HepG2 (cell line): ENCODE results near the gene TC2N. TPM values are rescaled to one million over a fixed set of nuclear protein-coding genes. Genes with fewer than 3 reads are reported as not detected.

Experiments
- ADNP ChIP-seq: sonication (generic); formaldehyde crosslinking; IDR thresholded peaks from 2 replicates; pipeline ENCODE4 v1.4.0; 2020; ENCODE audit warnings: missing genetic modification reagents
- CCAR2 ChIP-seq: fragments of 200-400 bp; formaldehyde crosslinking; optimal IDR thresholded peaks from 2 replicates; pipeline ENCODE3; 2018; ENCODE audit warnings: low read depth, mild to moderate bottlenecking, low read length, moderate library complexity
- GATAD2A ChIP-seq: IDR thresholded peaks from 2 replicates; pipeline ENCODE4 v1.6.1; 2016
- KAT2B ChIP-seq: fragments of 150-350 bp; IDR thresholded peaks from 2 replicates; pipeline ENCODE4 v1.6.1; 2014; ENCODE audit warnings: low read depth, low read length, borderline replicate concordance
- KLF6 ChIP-seq: IDR thresholded peaks from 2 replicates; pipeline ENCODE4 v1.8.0; 2016; ENCODE audit warnings: missing biosample characterization, missing genetic modification reagents
- MEIS1 ChIP-seq: sonication (generic); formaldehyde crosslinking; IDR thresholded peaks from 2 replicates; pipeline ENCODE4 v1.9.0; 2021; ENCODE audit warnings: mild to moderate bottlenecking, missing genetic modification reagents, moderate library complexity, borderline replicate concordance
- NFIC ChIP-seq: IDR thresholded peaks from 2 replicates; pipeline ENCODE4 v1.6.1; 2012; ENCODE audit warnings: mild to moderate bottlenecking, low read length, inconsistent platforms
- PAF1 ChIP-seq: IDR thresholded peaks from 2 replicates; pipeline ENCODE4 v1.6.1; 2016; ENCODE audit warnings: missing genetic modification reagents, missing compliant biosample characterization
- RXRB ChIP-seq: IDR thresholded peaks from 2 replicates; pipeline ENCODE4 v1.6.1; 2016; ENCODE audit warnings: borderline replicate concordance, missing genetic modification reagents, missing compliant biosample characterization
- SNAPC4 ChIP-seq: sonication (generic); formaldehyde crosslinking; IDR thresholded peaks from 2 replicates; pipeline ENCODE4 v1.4.0; 2020; ENCODE audit warnings: mild to moderate bottlenecking, missing genetic modification reagents
- SOX6 ChIP-seq, 2 experiments: fragments of 450-650 bp in 1 of 2; sonication (generic) in 1 of 2; formaldehyde crosslinking in 1 of 2; IDR thresholded peaks; 2 replicates each; pipeline versions ENCODE4 v1.4.0 to v1.6.1; 2017 to 2020; ENCODE audit warnings: antibody characterized with exemption in 1 of 2, mild to moderate bottlenecking in 1 of 2, missing genetic modification reagents in 1 of 2
- SP140L ChIP-seq: sonication (generic); formaldehyde crosslinking; IDR thresholded peaks from 2 replicates; pipeline ENCODE4 v1.4.0; 2020; ENCODE audit warnings: missing genetic modification reagents, borderline replicate concordance
- ZBTB7B ChIP-seq: sonication (generic); formaldehyde crosslinking; IDR thresholded peaks from 2 replicates; pipeline ENCODE4 v1.4.0; 2020; ENCODE audit warnings: missing genetic modification reagents
- ZNF20 ChIP-seq: sonication (generic); formaldehyde crosslinking; IDR thresholded peaks from 2 replicates; pipeline ENCODE4 v1.4.0; 2020; ENCODE audit warnings: mild to moderate bottlenecking, moderate library complexity, missing genetic modification reagents
- ZNF609 ChIP-seq: sonication (generic); formaldehyde crosslinking; IDR thresholded peaks from 2 replicates; pipeline ENCODE4 v1.4.0; 2020; ENCODE audit warnings: mild to moderate bottlenecking, missing genetic modification reagents, borderline replicate concordance
- ZNF674 ChIP-seq: sonication (generic); formaldehyde crosslinking; IDR thresholded peaks from 2 replicates; pipeline ENCODE4 v1.5.0; 2020; ENCODE audit warnings: low read depth, mild to moderate bottlenecking, missing genetic modification reagents
- polyA plus RNA-seq, 8 experiments: library from polyadenylated mRNA; depleted of rRNA in 3 of 8; stranded (reverse) in 7 of 8; unstranded in 1 of 8; fragments of >200 nt; fragmentation: Illumina TruSeq in 4 of 8; extraction: Trizol in 4 of 8; gene quantifications; 2 replicates each; pipeline versions ENCODE4 v1.2.1 to v1.2.3, GENCODE V29; 2011 to 2016; ENCODE audit warnings: low read depth in 4 of 8, missing spikeins in 1 of 8, mixed read lengths in 1 of 8; ENCODE audit not compliant: insufficient read depth in 1 of 8
- total RNA-seq, 5 experiments: library from RNA; depleted of rRNA; stranded (reverse); fragments of >200 nt; fragmentation: Illumina TruSeq; extraction: Trizol; gene quantifications; 2 replicates each; pipeline ENCODE4 v1.2.3, GENCODE V29; 2016; ENCODE audit warnings: low read depth in 1 of 5
- TF ChIP-seq, protein P1 (sequence below): sonication (generic); formaldehyde crosslinking; IDR thresholded peaks from 2 replicates; pipeline ENCODE4 v1.5.0; 2020; ENCODE audit warnings: mild to moderate bottlenecking, missing genetic modification reagents
- TF ChIP-seq, protein P2 (sequence below): sonication (generic); formaldehyde crosslinking; IDR thresholded peaks from 2 replicates; pipeline ENCODE4 v1.8.1; 2023; ENCODE audit warnings: mild to moderate bottlenecking, inconsistent platforms, moderate library complexity, missing genetic modification reagents, borderline replicate concordance

The TC2N gene
- total and polyA plus RNA-seq, 2 of the 13 experiments (the other 11 are each of a cell fraction or from before 2014, with no cell fraction given): 0.03 TPM; not detected in 1

DNA sequence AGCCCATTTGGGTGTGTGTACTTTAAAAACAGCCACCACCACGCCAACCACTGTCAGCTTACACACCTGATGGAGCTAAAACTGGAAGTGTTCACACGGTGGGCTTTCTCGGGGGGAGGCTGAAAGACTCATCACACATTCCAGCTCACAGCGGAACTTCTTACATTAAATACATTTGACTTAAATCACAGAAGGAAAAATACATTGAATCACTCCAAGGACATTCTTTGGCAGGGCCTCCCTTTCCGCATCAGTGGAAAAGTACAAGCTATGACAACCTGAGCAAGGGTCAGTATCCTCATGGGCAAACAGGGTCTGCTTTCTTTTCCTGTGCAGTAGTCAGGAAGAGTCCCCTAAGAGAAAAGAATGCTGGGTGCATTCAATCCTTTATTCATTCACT is 31.0 kb upstream of the TC2N start (continued):
- TF ChIP-seq ZNF609 (CRISPR knock-in tag): no peak
- TF ChIP-seq, protein P1, sequence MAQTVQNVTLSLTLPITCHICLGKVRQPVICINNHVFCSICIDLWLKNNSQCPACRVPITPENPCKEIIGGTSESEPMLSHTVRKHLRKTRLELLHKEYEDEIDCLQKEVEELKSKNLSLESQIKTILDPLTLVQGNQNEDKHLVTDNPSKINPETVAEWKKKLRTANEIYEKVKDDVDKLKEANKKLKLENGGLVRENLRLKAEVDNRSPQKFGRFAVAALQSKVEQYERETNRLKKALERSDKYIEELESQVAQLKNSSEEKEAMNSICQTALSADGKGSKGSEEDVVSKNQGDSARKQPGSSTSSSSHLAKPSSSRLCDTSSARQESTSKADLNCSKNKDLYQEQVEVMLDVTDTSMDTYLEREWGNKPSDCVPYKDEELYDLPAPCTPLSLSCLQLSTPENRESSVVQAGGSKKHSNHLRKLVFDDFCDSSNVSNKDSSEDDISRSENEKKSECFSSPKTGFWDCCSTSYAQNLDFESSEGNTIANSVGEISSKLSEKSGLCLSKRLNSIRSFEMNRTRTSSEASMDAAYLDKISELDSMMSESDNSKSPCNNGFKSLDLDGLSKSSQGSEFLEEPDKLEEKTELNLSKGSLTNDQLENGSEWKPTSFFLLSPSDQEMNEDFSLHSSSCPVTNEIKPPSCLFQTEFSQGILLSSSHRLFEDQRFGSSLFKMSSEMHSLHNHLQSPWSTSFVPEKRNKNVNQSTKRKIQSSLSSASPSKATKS: no peak
- TF ChIP-seq KLF6 (CRISPR knock-in tag): no peak
- TF ChIP-seq ZNF20 (CRISPR knock-in tag): no peak
- no peak for TF ChIP-seq ZNF674 (CRISPR knock-in tag)
- TF ChIP-seq MEIS1: no peak
- TF ChIP-seq ADNP (CRISPR knock-in tag): no peak
- peak; percentile 58; the same call in 1 of the 2 replicates for TF ChIP-seq ZBTB7B (CRISPR knock-in tag)
- no peak for TF ChIP-seq SNAPC4 (CRISPR knock-in tag)
- peak; percentile 29; the same call in 1 of the 2 replicates for TF ChIP-seq NFIC
- TF ChIP-seq SOX6 (IDR thresholded peaks at IDR 0.05): no peak
- TF ChIP-seq SOX6 (CRISPR knock-in tag; IDR thresholded peaks at IDR 0.05): no peak
- peak; percentile 37 for TF ChIP-seq RXRB (CRISPR knock-in tag)
- no peak for TF ChIP-seq PAF1 (CRISPR knock-in tag)
- no peak for TF ChIP-seq SP140L
- no peak for TF ChIP-seq KAT2B
- no peak for TF ChIP-seq CCAR2
- TF ChIP-seq, protein P2, sequence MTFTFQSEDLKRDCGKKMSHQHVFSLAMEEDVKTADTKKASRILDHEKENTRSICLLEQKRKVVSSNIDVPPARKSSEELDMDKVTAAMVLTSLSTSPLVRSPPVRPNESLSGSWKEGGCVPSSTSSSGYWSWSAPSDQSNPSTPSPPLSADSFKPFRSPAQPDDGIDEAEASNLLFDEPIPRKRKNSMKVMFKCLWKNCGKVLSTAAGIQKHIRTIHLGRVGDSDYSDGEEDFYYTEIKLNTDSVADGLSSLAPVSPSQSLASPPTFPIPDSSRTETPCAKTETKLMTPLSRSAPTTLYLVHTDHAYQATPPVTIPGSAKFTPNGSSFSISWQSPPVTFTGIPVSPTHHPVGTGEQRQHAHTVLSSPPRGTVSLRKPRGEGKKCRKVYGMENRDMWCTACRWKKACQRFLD (CRISPR knock-in tag): no peak
- TF ChIP-seq GATAD2A (CRISPR knock-in tag): no peak
